LNCaP clone FGC (cell line): ENCODE data around the gene ZFAND3.

Experiments used
- DNase-seq: peaks from one replicate; pipeline ENCODE4 v3.0.0-alpha.2; 2011; ENCODE audit warnings: low read depth
- H3K4me3 ChIP-seq: 2 replicates; pipeline ENCODE4 v1.5.1; 2011; ENCODE audit warnings: mild to moderate bottlenecking, low read depth, low read length, control low read depth
- TF ChIP-seq, protein P1 (sequence below): IDR thresholded peaks from 2 replicates; pipeline ENCODE4 v1.5.1; 2012; ENCODE audit warnings: mild to moderate bottlenecking; ENCODE audit not compliant: control insufficient read depth, insufficient read depth; ENCODE audit errors: extremely low read depth

Gene ZFAND3

DNA sequence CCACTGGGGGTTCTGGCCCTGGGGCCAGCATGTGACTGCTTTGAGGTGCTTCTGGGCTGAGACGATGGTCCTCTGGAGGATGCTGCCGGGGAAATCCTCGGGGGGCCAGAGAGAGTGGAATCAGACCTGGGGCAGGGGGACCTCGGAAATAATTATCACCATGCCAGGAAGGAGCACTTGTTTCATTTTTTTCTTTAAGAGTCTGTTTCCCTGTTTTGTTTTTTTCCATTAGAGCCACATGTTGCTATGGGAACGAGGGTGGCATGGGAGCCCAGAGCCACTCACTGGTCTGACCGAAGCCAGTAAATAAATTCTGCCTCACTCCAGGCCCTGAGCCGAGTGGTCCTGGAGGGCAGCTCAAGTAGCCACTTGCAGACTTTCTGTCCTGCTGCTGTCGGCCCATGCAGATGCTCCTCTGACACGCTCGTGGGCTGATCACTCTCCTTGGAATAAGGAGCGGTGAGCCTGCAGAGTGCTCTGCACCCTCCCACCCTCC is 365.1 kb downstream of the ZFAND3 start:
- TF ChIP-seq, protein P1, sequence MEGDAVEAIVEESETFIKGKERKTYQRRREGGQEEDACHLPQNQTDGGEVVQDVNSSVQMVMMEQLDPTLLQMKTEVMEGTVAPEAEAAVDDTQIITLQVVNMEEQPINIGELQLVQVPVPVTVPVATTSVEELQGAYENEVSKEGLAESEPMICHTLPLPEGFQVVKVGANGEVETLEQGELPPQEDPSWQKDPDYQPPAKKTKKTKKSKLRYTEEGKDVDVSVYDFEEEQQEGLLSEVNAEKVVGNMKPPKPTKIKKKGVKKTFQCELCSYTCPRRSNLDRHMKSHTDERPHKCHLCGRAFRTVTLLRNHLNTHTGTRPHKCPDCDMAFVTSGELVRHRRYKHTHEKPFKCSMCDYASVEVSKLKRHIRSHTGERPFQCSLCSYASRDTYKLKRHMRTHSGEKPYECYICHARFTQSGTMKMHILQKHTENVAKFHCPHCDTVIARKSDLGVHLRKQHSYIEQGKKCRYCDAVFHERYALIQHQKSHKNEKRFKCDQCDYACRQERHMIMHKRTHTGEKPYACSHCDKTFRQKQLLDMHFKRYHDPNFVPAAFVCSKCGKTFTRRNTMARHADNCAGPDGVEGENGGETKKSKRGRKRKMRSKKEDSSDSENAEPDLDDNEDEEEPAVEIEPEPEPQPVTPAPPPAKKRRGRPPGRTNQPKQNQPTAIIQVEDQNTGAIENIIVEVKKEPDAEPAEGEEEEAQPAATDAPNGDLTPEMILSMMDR, result no peak
- H3K4me3 ChIP-seq, result no peak overlapping the region
- DNase-seq, result no peak

GRCh38 chr6:38185244-38185643 is 365.7 kb downstream of the ZFAND3 start:
- no peak overlapping the region for H3K4me3 ChIP-seq
- DNase-seq, result no peak
- TF ChIP-seq, protein P1, result no peak

GRCh38 chr6:38185752-38186151 is 366.2 kb downstream of the ZFAND3 start:
- no peak for DNase-seq
- H3K4me3 ChIP-seq, result no peak overlapping the region
- TF ChIP-seq, protein P1, result no peak

GRCh38 chr6:38187325-38187724 is 367.8 kb downstream of the ZFAND3 start:
- H3K4me3 ChIP-seq, result no peak overlapping the region
- TF ChIP-seq, protein P1, result 0 out of 2 replicates have a peak, but pooled peaks have one; percentile 9
- no peak for DNase-seq

- no peak overlapping the region for H3K4me3 ChIP-seq
- DNase-seq, result no peak
- TF ChIP-seq, protein P1, result no peak
Observed at GRCh38 chr6:38187811-38188590, 368.5 kb downstream of the ZFAND3 start.

DNA sequence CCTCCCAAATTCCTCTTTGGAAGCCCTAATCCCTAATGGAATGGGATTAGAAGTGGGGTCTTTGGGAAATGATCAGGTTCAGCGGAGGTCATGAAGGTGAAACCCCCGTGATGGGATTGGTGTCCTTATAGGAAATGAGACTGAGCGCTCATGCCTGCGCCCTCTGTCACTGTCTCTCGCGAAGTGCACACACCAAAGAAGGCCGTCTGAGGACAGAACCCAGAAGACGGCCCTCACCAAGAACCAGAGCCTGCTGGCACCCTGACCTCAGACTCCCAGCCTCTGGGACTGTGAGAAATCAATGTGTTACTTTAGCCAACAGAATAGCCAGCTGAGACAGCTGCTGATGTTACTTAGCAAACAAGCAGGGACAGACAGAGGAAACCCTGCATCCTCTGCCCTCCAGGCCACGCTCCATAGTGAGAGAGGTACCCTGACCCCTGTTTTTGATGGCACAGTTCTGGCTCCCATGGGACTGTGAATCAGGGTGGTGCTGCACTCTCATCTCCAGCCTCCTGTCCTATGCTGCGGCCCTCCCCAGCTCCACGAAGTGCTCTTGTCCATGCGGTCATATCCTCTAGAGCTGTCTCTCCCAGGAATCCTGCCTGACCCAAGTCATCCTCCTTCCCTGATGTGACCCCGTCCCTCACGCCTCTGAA is 369.3 kb downstream of the ZFAND3 start:
- TF ChIP-seq, protein P1, result no peak
- DNase-seq, result peak; percentile 19
- H3K4me3 ChIP-seq, result no peak overlapping the region
